IPS-20b (cell line): ENCODE data around the gene SLC10A4.

ENCODE experiments used
- H3K27ac ChIP-seq: one replicate; pipeline ENCODE4 v1.5.1; 2013; ENCODE audit warnings: low read length
- H3K27me3 ChIP-seq: 2 replicates; pipeline ENCODE4 v1.6.1; 2013; ENCODE audit warnings: mild to moderate bottlenecking, low read length, inconsistent platforms; ENCODE audit not compliant: insufficient read depth
- H3K36me3 ChIP-seq: 2 replicates; pipeline ENCODE4 v1.6.1; 2013; ENCODE audit warnings: low read depth, mild to moderate bottlenecking, inconsistent platforms, low read length, moderate library complexity; ENCODE audit not compliant: insufficient read depth
- H3K4me1 ChIP-seq: 2 replicates; pipeline ENCODE4 v1.6.1; 2013; ENCODE audit warnings: mild to moderate bottlenecking, control low read depth, inconsistent platforms, low read length, moderate library complexity; ENCODE audit not compliant: insufficient read depth
- H3K4me3 ChIP-seq: 2 replicates; pipeline ENCODE4 v1.5.1; 2013; ENCODE audit warnings: mild to moderate bottlenecking, low read length, inconsistent platforms
- H3K9ac ChIP-seq: 2 replicates; pipeline ENCODE4 v1.6.1; 2013; ENCODE audit warnings: low read depth, mild to moderate bottlenecking, inconsistent platforms, low read length, moderate library complexity
- H3K9me3 ChIP-seq: 2 replicates; pipeline ENCODE4 v1.6.1; 2013; ENCODE audit warnings: mild to moderate bottlenecking, low read depth, low read length, inconsistent platforms; ENCODE audit not compliant: insufficient read depth

Gene SLC10A4

DNA sequence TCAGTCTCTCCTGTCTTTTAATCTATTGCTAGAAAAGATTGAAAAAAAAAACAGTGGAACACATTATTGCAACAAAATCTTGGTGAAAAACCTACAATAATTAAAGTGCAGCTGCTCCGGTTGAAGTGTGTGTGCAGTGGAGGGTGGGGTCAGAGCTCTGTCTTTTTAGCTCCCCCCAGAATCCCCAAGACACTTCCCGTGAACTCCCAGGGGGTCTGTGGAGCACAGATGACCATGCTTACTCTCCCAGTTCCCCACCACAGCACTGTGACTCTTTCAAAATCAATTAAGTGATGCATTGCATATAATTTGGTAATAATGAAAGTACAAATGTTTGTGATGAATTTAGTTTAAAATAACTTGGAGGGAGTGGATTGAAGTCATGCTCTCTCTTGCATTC lies 15.7 kb upstream of the SLC10A4 start:
- Histone ChIP-seq H3K9ac (no peak overlapping the region), H3K9me3 (no peaks in the 10 kb centered on the region)

GRCh38 chr4:48467891-48468290 lies 15.3 kb upstream of the SLC10A4 start:
- no peaks in the 10 kb centered on the region for H3K36me3 ChIP-seq
- no peak overlapping the region for H3K4me3 ChIP-seq
- no peak overlapping the region for H3K9ac ChIP-seq
- H3K27ac ChIP-seq = no peak overlapping the region
- no peaks in the 10 kb centered on the region for H3K27me3 ChIP-seq
- no peaks in the 10 kb centered on the region for H3K9me3 ChIP-seq
- no peaks in the 10 kb centered on the region for H3K4me1 ChIP-seq

More for the DNA sequence above, 15.7 kb upstream of the SLC10A4 start:
- Histone ChIP-seq H3K4me3 (no peak overlapping the region), H3K36me3 (no peaks in the 10 kb centered on the region), H3K27me3 (no peaks in the 10 kb centered on the region), H3K27ac (no peak overlapping the region), H3K4me1 (no peaks in the 10 kb centered on the region)

GRCh38 chr4:48470137-48470536 lies 13.0 kb upstream of the SLC10A4 start:
- H3K9ac ChIP-seq = no peak overlapping the region
- no peak overlapping the region for H3K4me3 ChIP-seq
- H3K4me1 ChIP-seq = no peaks in the 10 kb centered on the region
- H3K9me3 ChIP-seq = no peaks in the 10 kb centered on the region; the same call in 1 of the 2 replicates
- no peaks in the 10 kb centered on the region for H3K36me3 ChIP-seq
- no peak overlapping the region for H3K27ac ChIP-seq
- no peaks in the 10 kb centered on the region for H3K27me3 ChIP-seq

DNA sequence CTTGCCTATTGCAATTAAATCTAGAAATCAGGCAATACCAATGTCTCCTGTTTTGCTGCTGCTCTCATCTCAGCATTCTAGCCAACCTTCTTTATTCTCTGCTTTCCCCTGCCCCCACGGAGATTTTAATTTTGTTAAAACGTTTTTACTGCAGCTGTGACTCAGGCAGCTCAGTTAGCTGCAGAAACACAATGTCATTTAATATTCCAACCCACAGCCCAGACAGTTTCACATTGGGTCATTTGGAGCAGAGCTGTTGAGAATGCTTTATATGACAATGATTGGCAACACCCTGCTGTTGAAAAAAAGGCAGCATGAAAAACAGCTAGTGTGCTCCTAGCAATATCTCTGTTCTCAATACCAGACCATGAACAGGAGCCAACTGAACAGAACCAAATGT lies 12.6 kb upstream of the SLC10A4 start:
- no peaks in the 10 kb centered on the region; the same call in 1 of the 2 replicates for H3K9me3 ChIP-seq
- H3K9ac ChIP-seq = no peak overlapping the region
- H3K4me3 ChIP-seq = no peak overlapping the region
- no peak overlapping the region for H3K27ac ChIP-seq
- no peaks in the 10 kb centered on the region for H3K4me1 ChIP-seq
- no peaks in the 10 kb centered on the region for H3K27me3 ChIP-seq
- no peaks in the 10 kb centered on the region for H3K36me3 ChIP-seq

DNA sequence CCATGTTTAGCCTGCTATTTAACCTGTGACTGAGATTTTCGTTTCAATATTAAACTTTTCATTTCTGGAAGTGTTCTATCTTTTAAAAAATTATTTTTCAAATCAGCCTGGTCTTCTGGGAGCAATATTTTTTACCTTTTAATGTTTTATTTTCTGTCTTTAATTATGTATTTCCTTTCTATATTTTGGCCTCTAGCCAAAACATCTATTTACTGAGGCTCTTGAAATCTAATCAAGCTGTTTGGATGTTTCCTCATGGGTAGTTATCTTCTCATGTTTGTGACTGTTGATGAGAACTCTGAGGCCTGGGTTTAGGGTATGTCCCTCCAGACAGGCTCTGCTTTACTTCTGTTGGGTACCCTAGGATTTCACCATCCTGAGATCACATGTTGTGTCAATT lies 10.3 kb upstream of the SLC10A4 start:
- no peak overlapping the region for H3K9ac ChIP-seq
- no peaks in the 10 kb centered on the region; the same call in 1 of the 2 replicates for H3K9me3 ChIP-seq
- H3K36me3 ChIP-seq = no peaks in the 10 kb centered on the region
- no peaks in the 10 kb centered on the region for H3K4me1 ChIP-seq
- H3K4me3 ChIP-seq = no peak overlapping the region
- no peaks in the 10 kb centered on the region for H3K27me3 ChIP-seq
- no peak overlapping the region for H3K27ac ChIP-seq

DNA sequence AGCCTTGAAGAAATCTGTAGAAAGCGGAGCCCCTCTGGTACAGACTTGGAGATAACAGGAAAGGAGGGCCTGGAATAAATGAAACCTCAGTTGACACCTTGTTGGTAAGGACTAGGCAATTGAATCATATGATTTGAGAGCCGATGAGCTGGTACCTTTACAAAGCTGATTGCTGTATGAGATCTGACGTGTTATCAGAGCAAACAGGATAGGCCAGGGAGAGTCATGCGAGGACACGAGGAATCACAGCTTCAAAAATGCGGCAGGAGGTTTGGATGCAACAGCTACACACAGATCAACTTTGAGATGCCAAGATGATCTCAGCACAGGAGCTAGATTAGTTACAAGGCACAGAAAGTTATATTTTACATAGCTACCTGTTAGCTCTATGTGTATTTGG lies 7.4 kb upstream of the SLC10A4 start:
- Histone ChIP-seq H3K9me3 (no peaks in the 10 kb centered on the region; the same call in 1 of the 2 replicates), H3K27ac (no peak overlapping the region), H3K4me1 (no peaks in the 10 kb centered on the region), H3K27me3 (peaks cover 3% of the 10 kb centered on the region; the same call in 1 of the 2 replicates), H3K9ac (no peak overlapping the region), H3K36me3 (no peaks in the 10 kb centered on the region), H3K4me3 (no peak overlapping the region)

- Histone ChIP-seq H3K27ac (no peak overlapping the region), H3K9ac (no peak overlapping the region), H3K27me3 (peaks cover 27% of the 10 kb centered on the region), H3K4me3 (no peak overlapping the region), H3K4me1 (no peaks in the 10 kb centered on the region; the same call in 1 of the 2 replicates), H3K36me3 (no peaks in the 10 kb centered on the region), H3K9me3 (no peaks in the 10 kb centered on the region)
Observed at GRCh38 chr4:48478273-48478672, 4.9 kb upstream of the SLC10A4 start.

- Histone ChIP-seq H3K4me1 (no peaks in the 10 kb centered on the region; the same call in 1 of the 2 replicates), H3K4me3 (no peak overlapping the region), H3K27ac (no peak overlapping the region), H3K36me3 (no peaks in the 10 kb centered on the region), H3K27me3 (peaks cover 57% of the 10 kb centered on the region), H3K9ac (no peak overlapping the region), H3K9me3 (no peaks in the 10 kb centered on the region)
Observed at GRCh38 chr4:48481581-48481980, 1.6 kb upstream of the SLC10A4 start.

DNA sequence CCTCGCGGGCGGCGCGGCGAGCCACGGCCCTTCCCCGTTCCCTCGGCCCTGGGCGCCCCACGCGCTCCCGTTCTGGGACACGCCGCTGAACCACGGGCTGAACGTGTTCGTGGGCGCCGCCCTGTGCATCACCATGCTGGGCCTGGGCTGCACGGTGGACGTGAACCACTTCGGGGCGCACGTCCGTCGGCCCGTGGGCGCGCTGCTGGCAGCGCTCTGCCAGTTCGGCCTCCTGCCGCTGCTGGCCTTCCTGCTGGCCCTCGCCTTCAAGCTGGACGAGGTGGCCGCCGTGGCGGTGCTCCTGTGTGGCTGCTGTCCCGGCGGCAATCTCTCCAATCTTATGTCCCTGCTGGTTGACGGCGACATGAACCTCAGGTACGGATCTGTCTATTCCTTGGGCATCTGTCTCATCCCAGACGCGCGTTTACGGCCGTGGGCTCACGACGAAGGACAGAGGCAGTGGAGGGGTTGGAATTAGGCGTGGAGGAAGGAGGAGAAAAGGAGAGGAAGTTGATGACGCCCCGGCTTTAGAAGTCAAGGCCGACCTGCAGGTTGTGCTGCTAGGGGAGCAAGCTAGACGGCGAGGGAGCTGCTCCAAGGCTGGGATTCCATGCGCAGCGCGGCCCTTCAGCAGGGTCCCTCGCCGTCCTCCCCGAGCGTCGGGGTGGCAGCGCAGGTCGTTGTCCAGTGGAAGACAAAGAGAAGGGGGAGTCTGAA lies 792 bp downstream of the SLC10A4 start:
- peaks cover 6% of the 10 kb centered on the region; the same call in 1 of the 2 replicates for H3K4me1 ChIP-seq
- no peaks in the 10 kb centered on the region for H3K36me3 ChIP-seq
- H3K27ac ChIP-seq = no peak overlapping the region
- no peaks in the 10 kb centered on the region for H3K9me3 ChIP-seq
- no peak overlapping the region for H3K9ac ChIP-seq
- peaks cover 78% of the 10 kb centered on the region for H3K27me3 ChIP-seq
- H3K4me3 ChIP-seq = peak overlapping the region; percentile 55; the same call in 1 of the 2 replicates

DNA sequence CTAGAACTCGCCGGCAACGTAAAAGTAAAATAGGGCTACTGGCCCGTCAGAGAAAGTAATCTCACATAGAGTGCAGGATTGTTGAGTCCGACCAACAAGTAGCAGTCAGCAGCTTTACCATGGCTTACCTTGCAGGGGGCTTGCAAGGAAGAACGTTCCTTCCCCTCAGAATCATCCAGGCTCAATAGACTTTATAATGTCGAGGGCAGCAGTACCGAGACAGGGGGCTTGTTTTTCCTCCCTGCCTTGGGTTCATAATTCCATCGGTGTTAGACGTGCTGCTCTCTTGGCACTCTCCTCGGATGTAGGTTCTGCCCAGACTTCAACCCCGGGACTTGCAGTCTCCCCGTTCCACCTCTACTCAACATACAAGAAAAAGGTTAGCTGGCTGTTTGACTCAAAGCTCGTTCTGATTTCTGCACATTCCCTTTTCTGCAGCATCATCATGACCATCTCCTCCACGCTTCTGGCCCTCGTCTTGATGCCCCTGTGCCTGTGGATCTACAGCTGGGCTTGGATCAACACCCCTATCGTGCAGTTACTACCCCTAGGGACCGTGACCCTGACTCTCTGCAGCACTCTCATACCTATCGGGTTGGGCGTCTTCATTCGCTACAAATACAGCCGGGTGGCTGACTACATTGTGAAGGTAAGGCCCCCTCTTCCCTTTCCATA lies 1.5 kb downstream of the SLC10A4 start:
- Histone ChIP-seq H3K9ac (no peak overlapping the region), H3K27me3 (peaks cover 85% of the 10 kb centered on the region), H3K4me1 (peaks cover 12% of the 10 kb centered on the region; the same call in 1 of the 2 replicates), H3K4me3 (peak overlapping the region; percentile 55; the same call in 1 of the 2 replicates), H3K36me3 (no peaks in the 10 kb centered on the region), H3K27ac (no peak overlapping the region), H3K9me3 (no peaks in the 10 kb centered on the region)

GRCh38 chr4:48489683-48490011 lies 6.5 kb downstream of the SLC10A4 start:
- Histone ChIP-seq H3K27ac (no peak overlapping the region), H3K4me1 (peaks cover 12% of the 10 kb centered on the region; the same call in 1 of the 2 replicates), H3K4me3 (peak overlapping the region; percentile 54; the same call in 1 of the 2 replicates), H3K27me3 (peaks cover 89% of the 10 kb centered on the region), H3K36me3 (no peaks in the 10 kb centered on the region), H3K9me3 (no peaks in the 10 kb centered on the region), H3K9ac (no peak overlapping the region)
